GM21576 (cell line): ENCODE measurements around the gene CYP4A11.
"Not testable (repeated sequence)": the region's sequence is repeated elsewhere in the genome, so short reads cannot be mapped to it uniquely, and the experiment has no call there.

Experiments used
- ATAC-seq: cut with Tn5 transposase; IDR thresholded peaks from one replicate; pipeline ENCODE4 v1.9.1; 2021; ENCODE audit warnings: mild to moderate bottlenecking, moderate library complexity; ENCODE audit not compliant: unreplicated experiment

Gene CYP4A11

GRCh38 chr1:46927249-46927835, 13.9 kb downstream of the CYP4A11 start:
- no peak for ATAC-seq

- ATAC-seq: no peak
Measured at GRCh38 chr1:46910790-46911189, 30.5 kb downstream of the CYP4A11 start.

- ATAC-seq: no peak
Measured at GRCh38 chr1:46903481-46903880, 37.8 kb downstream of the CYP4A11 start.

- ATAC-seq: no peak
Measured at GRCh38 chr1:46900401-46900800, 40.9 kb downstream of the CYP4A11 start.

GRCh38 chr1:46881656-46882055, 59.6 kb downstream of the CYP4A11 start:
- ATAC-seq: not testable (repeated sequence)
